Measurements from ENCODE around the gene LDAF1. TPM values are rescaled to one million over a fixed set of nuclear protein-coding genes. Genes with fewer than 3 reads are reported as not detected.
"Not testable (repeated sequence)": the region's sequence is repeated elsewhere in the genome, so short reads cannot be mapped to it uniquely, and the experiment has no call there.

LDAF1 gene
- 1.0 TPM for polyA plus RNA-seq (2012; ENCODE audit: insufficient read depth, insufficient read length, low read depth)

GRCh38 chr16:21158208-21159110, at the start of gene LDAF1:
Gene LDAF1 (plus strand): TSS chr16:21158674. CDS start chr16:21161183, 2,509 bp downstream.
- Histone ChIP-seq H3K36me3 (no peaks in the 10 kb centered on the region), H3K4me1 (no peaks in the 10 kb centered on the region), H3K4me3 (ENCODE audit: low read depth, low read length) (peak within 1 kb of the TSS; percentile 53), H3K9me3 (no peaks in the 10 kb centered on the region), H3K27me3 (peaks cover 20% of the 10 kb centered on the region)
- peak; percentile 78 for DNase-seq
- TF ChIP-seq, protein P1, sequence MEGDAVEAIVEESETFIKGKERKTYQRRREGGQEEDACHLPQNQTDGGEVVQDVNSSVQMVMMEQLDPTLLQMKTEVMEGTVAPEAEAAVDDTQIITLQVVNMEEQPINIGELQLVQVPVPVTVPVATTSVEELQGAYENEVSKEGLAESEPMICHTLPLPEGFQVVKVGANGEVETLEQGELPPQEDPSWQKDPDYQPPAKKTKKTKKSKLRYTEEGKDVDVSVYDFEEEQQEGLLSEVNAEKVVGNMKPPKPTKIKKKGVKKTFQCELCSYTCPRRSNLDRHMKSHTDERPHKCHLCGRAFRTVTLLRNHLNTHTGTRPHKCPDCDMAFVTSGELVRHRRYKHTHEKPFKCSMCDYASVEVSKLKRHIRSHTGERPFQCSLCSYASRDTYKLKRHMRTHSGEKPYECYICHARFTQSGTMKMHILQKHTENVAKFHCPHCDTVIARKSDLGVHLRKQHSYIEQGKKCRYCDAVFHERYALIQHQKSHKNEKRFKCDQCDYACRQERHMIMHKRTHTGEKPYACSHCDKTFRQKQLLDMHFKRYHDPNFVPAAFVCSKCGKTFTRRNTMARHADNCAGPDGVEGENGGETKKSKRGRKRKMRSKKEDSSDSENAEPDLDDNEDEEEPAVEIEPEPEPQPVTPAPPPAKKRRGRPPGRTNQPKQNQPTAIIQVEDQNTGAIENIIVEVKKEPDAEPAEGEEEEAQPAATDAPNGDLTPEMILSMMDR (IDR thresholded peaks at IDR 0.05; ENCODE audit: low read depth, low read length) = no peak

- DNase-seq; H3K4me3 ChIP-seq (ENCODE audit: low read depth, low read length); H3K27me3 ChIP-seq; H3K9me3 ChIP-seq; H3K4me1 ChIP-seq; H3K36me3 ChIP-seq: not testable (repeated sequence)
Observed at GRCh38 chr16:21115551-21115950, 42.9 kb upstream of the LDAF1 start.

GRCh38 chr16:21116148-21116693, 42.3 kb upstream of the LDAF1 start:
- Histone ChIP-seq H3K4me1 (no peaks in the 10 kb centered on the region), H3K9me3 (no peaks in the 10 kb centered on the region), H3K4me3 (ENCODE audit: low read depth, low read length) (no peak overlapping the region), H3K36me3 (no peaks in the 10 kb centered on the region), H3K27me3 (no peaks in the 10 kb centered on the region)
- DNase-seq = no peak
- TF ChIP-seq, protein P1 (IDR thresholded peaks at IDR 0.05; ENCODE audit: low read depth, low read length) = no peak

DNA sequence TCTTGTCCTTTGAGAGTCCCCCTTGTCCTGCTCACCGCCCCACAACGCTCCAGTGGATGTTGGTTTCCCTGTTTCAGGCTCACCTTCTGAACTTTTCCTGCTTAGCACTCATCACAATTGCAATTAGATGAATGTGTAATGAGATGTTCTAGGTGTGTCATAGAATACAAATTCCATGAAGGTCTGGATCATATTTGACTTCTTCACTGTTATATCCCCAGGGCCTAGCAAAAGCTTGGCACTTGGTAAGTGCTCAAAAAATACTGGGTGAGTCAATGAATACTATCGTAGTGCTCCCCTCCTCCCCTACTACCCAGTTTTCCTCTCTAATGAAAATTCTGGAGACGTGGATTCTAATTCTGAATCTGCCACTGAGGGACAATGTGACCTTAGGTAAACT, 40.9 kb upstream of the LDAF1 start:
- Histone ChIP-seq H3K4me3 (ENCODE audit: low read depth, low read length) (no peak overlapping the region), H3K27me3 (no peaks in the 10 kb centered on the region), H3K4me1 (no peaks in the 10 kb centered on the region), H3K36me3 (no peaks in the 10 kb centered on the region), H3K9me3 (no peaks in the 10 kb centered on the region)
- TF ChIP-seq, protein P1 (IDR thresholded peaks at IDR 0.05; ENCODE audit: low read depth, low read length) = no peak
- DNase-seq = no peak

- no peak overlapping the region for H3K4me3 ChIP-seq (ENCODE audit: low read depth, low read length)
- H3K4me1 ChIP-seq = no peaks in the 10 kb centered on the region
- no peaks in the 10 kb centered on the region for H3K36me3 ChIP-seq
- H3K27me3 ChIP-seq = no peaks in the 10 kb centered on the region
- no peaks in the 10 kb centered on the region for H3K9me3 ChIP-seq
- no peak for DNase-seq
- TF ChIP-seq, protein P1 (IDR thresholded peaks at IDR 0.05; ENCODE audit: low read depth, low read length) = no peak
Observed at GRCh38 chr16:21120976-21121520, 37.4 kb upstream of the LDAF1 start.

DNA sequence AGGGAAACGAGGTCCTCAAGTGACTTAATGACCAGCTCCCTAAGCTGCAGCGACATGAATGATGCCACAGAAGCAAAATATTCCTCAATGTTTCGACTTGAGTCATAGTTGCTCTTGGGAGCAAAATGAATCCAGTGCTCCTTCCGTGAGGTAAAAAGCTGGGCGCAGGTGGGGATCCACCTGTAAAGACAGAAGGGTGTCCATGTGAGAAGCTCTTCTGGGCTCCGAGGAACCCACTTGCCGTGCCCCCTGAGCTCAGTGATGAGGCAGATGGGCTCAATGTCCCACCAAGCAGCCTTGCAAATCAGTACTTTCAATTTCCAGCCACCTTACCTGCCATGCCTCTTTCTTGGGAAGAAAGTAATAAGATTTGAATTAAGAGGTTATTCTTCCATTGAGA, 33.3 kb upstream of the LDAF1 start:
- no peaks in the 10 kb centered on the region for H3K36me3 ChIP-seq
- no peaks in the 10 kb centered on the region for H3K4me1 ChIP-seq
- H3K4me3 ChIP-seq (ENCODE audit: low read depth, low read length) = no peak overlapping the region
- H3K9me3 ChIP-seq = no peaks in the 10 kb centered on the region
- DNase-seq = no peak
- TF ChIP-seq, protein P1 (IDR thresholded peaks at IDR 0.05; ENCODE audit: low read depth, low read length) = no peak
- no peaks in the 10 kb centered on the region for H3K27me3 ChIP-seq

Data from BE2C (cell line).